ENCODE data around the gene ADAM12. TPM values are rescaled to one million over a fixed set of nuclear protein-coding genes. Genes with fewer than 3 reads are reported as not detected.

ADAM12 gene
- total and polyA plus RNA-seq, 7 donors, result under 0.01 to 0.82 (median 0.46) TPM; not detected in 1

GRCh38 chr10:126204320-126204719, 184.0 kb downstream of the ADAM12 start:
- H3K4me3 ChIP-seq, result no peak overlapping the region
- H3K27me3 ChIP-seq, result peaks cover 0 to 3% (median 0%) of the 10 kb centered on the region in 3 donors
- H3K9me3 ChIP-seq, result no peaks in the 10 kb centered on the region
- no peaks in the 10 kb centered on the region for H3K4me1 ChIP-seq
- intact Hi-C loops (cut with DNase I), result no loop called here
- DNase-seq, result no peak
- 91 to 92% methylated on average over 4 of the region's 4 CpGs for WGBS, 2 donors
- TF ChIP-seq POLR2AphosphoS5 (IDR thresholded peaks at IDR 0.05) (no peak), POLR2A (IDR thresholded peaks at IDR 0.05) (no peak), CTCF (IDR thresholded peaks at IDR 0.05) (no peak)
- no peak overlapping the region for H3K27ac ChIP-seq
- no peaks in the 10 kb centered on the region for H3K36me3 ChIP-seq

- no peak overlapping the region for H3K27ac ChIP-seq
- no peaks in the 10 kb centered on the region for H3K4me1 ChIP-seq
- 94 to 98% methylated on average over 7 of the region's 7 CpGs for WGBS, 2 donors
Measured at GRCh38 chr10:126203746-126204145, 184.5 kb downstream of the ADAM12 start.

GRCh38 chr10:126201603-126202002, 186.7 kb downstream of the ADAM12 start:
- no peak for DNase-seq
- Histone ChIP-seq H3K4me1 (no peaks in the 10 kb centered on the region), H3K27ac (no peak overlapping the region), H3K4me3 (no peak overlapping the region), H3K36me3 (no peaks in the 10 kb centered on the region), H3K9me3 (no peaks in the 10 kb centered on the region), H3K27me3 (peaks cover 0 to 3% (median 0%) of the 10 kb centered on the region in 3 donors)
- intact Hi-C loops (cut with DNase I), result no loop called here
- 61 to 73% methylated on average over 8 of the region's 8 CpGs for WGBS, 2 donors
- TF ChIP-seq CTCF (IDR thresholded peaks at IDR 0.05) (no peak), POLR2A (IDR thresholded peaks at IDR 0.05) (no peak), POLR2AphosphoS5 (IDR thresholded peaks at IDR 0.05) (no peak), EP300 (IDR thresholded peaks at IDR 0.05) (no peak)

More at GRCh38 chr10:126203746-126204145, 184.5 kb downstream of the ADAM12 start:
- no peak for DNase-seq
- H3K4me3 ChIP-seq, result no peak overlapping the region
- intact Hi-C loops (cut with DNase I), result no loop called here
- H3K36me3 ChIP-seq, result no peaks in the 10 kb centered on the region
- no peaks in the 10 kb centered on the region for H3K9me3 ChIP-seq
- peaks cover 0 to 3% (median 0%) of the 10 kb centered on the region in 3 donors for H3K27me3 ChIP-seq
- TF ChIP-seq POLR2AphosphoS5 (IDR thresholded peaks at IDR 0.05), result no peak
- TF ChIP-seq POLR2A (IDR thresholded peaks at IDR 0.05), result no peak
- no peak for TF ChIP-seq EP300 (IDR thresholded peaks at IDR 0.05)
- no peak for TF ChIP-seq CTCF (IDR thresholded peaks at IDR 0.05)

GRCh38 chr10:126199221-126199998, 188.9 kb downstream of the ADAM12 start:
- intact Hi-C loops (cut with DNase I), result no loop called here
- Histone ChIP-seq H3K4me3 (no peak overlapping the region), H3K27ac (no peak overlapping the region), H3K36me3 (no peaks in the 10 kb centered on the region), H3K4me1 (no peaks in the 10 kb centered on the region), H3K9me3 (no peaks in the 10 kb centered on the region), H3K27me3 (peaks cover 0 to 3% (median 0%) of the 10 kb centered on the region in 3 donors)
- 87 to 90% methylated on average over 13 of the region's 13 CpGs for WGBS, 2 donors
- DNase-seq, result no peak
- TF ChIP-seq POLR2AphosphoS5 (IDR thresholded peaks at IDR 0.05) (no peak), POLR2A (IDR thresholded peaks at IDR 0.05) (no peak), EP300 (IDR thresholded peaks at IDR 0.05) (no peak), CTCF (IDR thresholded peaks at IDR 0.05) (no peak)

All from sigmoid colon (tissue), 7 donors.